LNCaP clone FGC (cell line): ENCODE results near the gene ANKMY2.

ENCODE experiments used
- DNase-seq: peaks from one replicate; pipeline ENCODE4 v3.0.0-alpha.2; 2011; ENCODE audit warnings: low read depth
- H3K4me3 ChIP-seq: 2 replicates; pipeline ENCODE4 v1.5.1; 2011; ENCODE audit warnings: mild to moderate bottlenecking, low read depth, low read length, control low read depth
- TF ChIP-seq, protein P1 (sequence below): IDR thresholded peaks from 2 replicates; pipeline ENCODE4 v1.5.1; 2012; ENCODE audit warnings: mild to moderate bottlenecking; ENCODE audit not compliant: control insufficient read depth, insufficient read depth; ENCODE audit errors: extremely low read depth

ANKMY2 gene

GRCh38 chr7:16657656-16658279, 12.2 kb upstream of the ANKMY2 start:
- no peak for DNase-seq
- TF ChIP-seq, protein P1, sequence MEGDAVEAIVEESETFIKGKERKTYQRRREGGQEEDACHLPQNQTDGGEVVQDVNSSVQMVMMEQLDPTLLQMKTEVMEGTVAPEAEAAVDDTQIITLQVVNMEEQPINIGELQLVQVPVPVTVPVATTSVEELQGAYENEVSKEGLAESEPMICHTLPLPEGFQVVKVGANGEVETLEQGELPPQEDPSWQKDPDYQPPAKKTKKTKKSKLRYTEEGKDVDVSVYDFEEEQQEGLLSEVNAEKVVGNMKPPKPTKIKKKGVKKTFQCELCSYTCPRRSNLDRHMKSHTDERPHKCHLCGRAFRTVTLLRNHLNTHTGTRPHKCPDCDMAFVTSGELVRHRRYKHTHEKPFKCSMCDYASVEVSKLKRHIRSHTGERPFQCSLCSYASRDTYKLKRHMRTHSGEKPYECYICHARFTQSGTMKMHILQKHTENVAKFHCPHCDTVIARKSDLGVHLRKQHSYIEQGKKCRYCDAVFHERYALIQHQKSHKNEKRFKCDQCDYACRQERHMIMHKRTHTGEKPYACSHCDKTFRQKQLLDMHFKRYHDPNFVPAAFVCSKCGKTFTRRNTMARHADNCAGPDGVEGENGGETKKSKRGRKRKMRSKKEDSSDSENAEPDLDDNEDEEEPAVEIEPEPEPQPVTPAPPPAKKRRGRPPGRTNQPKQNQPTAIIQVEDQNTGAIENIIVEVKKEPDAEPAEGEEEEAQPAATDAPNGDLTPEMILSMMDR, result no peak
- no peak overlapping the region for H3K4me3 ChIP-seq

DNA sequence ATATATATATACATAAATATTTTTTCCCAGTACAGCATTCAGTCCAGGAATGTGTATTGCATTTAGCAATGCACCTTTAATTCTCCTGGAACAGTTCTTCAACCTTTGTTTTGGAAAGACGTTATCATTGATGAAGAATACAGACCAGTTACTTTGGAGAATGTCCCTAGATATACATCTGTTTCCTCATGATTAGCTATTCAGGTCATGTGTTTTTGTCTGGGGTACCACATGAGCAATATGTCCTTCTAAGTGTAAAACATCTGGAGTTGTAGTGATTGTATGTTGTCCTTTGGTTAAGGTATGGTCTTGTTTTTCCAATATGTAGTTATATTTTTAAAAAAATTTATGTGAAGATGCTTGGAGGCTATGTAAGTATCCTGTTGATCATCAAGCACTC, 10.6 kb upstream of the ANKMY2 start:
- TF ChIP-seq, protein P1, result no peak
- no peak overlapping the region for H3K4me3 ChIP-seq
- no peak for DNase-seq

DNA sequence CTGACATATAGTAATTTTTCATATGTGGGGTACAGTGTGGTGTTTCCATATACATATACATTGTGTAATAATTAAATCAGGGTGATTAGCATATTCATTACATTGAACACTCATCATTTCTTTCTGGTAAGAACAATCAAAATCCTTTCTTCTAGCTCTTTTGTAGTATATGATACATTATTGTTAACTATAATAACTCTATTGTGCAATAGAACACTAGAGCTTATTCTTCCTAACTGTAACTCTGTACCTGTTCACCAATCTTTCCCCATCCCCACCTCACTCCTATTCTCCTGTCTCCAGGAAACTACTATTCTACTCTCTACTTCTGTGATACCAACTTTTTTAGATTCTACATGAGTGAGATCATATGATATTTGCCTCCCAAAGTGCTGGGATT, 9.8 kb upstream of the ANKMY2 start:
- TF ChIP-seq, protein P1, result no peak
- DNase-seq, result no peak
- no peak overlapping the region for H3K4me3 ChIP-seq

GRCh38 chr7:16652888-16653287, 7.3 kb upstream of the ANKMY2 start:
- DNase-seq, result peak; percentile 91
- TF ChIP-seq, protein P1, result no peak
- H3K4me3 ChIP-seq, result no peak overlapping the region

GRCh38 chr7:16652240-16652583, 6.7 kb upstream of the ANKMY2 start:
- TF ChIP-seq, protein P1, result no peak
- DNase-seq, result no peak
- H3K4me3 ChIP-seq, result no peak overlapping the region

DNA sequence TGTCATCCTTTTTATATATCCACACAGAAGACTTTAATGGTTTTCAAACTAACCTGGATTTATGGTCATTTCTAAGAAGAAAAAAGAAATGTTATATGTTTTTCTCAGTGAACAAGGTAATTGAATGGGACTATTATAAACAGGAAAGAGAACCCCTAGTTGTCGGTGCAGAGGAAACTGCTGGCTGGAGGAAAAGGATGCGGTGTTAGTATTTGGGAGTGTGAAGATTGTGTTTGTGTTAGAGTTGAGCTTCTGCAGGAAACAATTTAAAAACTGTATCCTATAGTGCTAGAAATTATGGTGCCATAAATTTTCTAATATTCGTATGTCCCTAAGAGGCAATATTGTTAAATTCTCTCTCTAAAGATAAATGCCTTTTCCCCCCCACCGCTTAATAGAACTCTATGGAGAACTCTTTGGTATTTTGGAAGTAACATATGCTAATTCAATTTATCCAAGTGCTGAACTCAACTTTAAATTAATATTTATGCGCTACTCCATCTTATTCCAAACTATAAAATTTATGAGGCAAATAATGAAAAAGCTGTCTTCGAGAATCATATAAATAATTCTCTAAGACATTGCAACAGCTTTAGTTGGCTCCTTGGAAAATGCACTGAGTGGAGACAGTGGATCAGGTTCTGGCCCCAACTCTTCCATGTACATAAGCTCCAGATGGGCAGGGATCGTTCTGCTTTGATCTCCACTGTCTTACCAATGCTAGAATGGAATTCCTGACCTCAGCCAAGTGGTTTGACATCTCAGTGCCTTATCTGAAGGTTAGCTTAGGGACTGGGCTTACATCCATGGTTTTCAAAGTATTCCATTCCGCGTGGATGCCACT, 6.1 kb upstream of the ANKMY2 start:
- DNase-seq, result no peak
- TF ChIP-seq, protein P1, result no peak
- H3K4me3 ChIP-seq, result no peak overlapping the region

GRCh38 chr7:16650266-16650665, 4.7 kb upstream of the ANKMY2 start:
- DNase-seq, result no peak
- no peak overlapping the region for H3K4me3 ChIP-seq
- TF ChIP-seq, protein P1, result no peak
